ENCODE measurements around the gene MRPL58.
"Not testable (repeated sequence)": the region's sequence is repeated elsewhere in the genome, so short reads cannot be mapped to it uniquely, and the experiment has no call there.

Gene MRPL58

DNA sequence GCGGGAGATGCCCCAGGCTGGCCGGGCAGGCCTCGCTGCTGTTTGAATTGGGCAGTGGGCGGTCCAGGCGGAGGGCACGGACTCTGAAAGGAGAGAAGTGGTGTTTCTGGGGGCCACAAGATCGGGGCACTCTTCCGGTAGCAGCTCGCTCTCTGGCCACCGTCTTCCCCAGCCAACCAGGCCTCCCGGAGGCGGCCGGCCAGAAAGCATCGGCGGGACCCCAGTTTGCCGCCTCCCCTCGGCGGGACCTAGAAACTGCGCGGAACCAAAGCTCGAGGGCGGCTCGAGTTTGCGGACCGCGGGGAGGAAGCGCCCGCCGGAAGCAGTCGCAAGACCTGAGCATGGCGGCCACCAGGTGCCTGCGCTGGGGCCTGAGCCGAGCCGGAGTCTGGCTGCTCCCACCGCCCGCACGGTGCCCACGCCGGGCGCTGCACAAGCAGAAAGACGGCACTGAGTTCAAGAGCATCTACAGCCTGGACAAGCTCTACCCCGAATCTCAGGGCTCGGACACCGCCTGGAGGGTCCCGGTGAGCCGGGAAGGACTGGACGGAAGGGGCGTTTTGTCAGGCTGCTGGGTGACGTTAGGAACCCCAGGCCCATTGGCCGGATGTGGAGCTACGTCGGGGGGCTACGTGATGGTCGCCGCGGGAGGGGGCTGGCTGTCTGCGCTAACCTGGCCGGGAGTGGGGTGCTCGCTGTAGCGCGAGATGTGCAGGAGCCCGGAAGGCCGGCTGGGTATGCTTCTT is at the start of gene MRPL58:
Gene MRPL58, plus strand, starts transcription at position 325 of the 746 bp plus-strand sequence. Its CDS starts 17 bp downstream, at position 342.
- DNase-seq (ENCODE audit: low read depth), result peak; percentile 62

DNA sequence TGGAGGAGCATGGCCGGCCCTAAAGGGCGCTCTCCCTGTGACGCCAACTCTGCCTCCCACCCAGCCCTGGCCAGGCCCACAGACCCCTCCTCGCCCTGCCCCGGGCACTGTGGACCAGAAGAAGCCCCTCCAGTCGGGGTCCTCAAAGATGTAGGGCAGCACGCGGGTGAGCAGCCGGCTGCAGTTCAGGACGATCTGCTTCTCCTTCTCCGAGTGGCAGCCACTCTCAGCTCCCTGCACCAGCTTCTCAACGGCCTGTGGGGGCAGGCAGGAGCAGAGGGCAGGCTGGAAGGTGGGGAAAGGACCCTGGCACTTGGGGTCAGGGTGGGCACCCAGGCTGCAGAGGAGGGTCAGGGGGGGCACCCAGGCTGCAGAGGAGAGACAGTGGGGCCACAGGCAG is 48.8 kb upstream of the MRPL58 start:
- DNase-seq (ENCODE audit: low read depth), result no peak

DNA sequence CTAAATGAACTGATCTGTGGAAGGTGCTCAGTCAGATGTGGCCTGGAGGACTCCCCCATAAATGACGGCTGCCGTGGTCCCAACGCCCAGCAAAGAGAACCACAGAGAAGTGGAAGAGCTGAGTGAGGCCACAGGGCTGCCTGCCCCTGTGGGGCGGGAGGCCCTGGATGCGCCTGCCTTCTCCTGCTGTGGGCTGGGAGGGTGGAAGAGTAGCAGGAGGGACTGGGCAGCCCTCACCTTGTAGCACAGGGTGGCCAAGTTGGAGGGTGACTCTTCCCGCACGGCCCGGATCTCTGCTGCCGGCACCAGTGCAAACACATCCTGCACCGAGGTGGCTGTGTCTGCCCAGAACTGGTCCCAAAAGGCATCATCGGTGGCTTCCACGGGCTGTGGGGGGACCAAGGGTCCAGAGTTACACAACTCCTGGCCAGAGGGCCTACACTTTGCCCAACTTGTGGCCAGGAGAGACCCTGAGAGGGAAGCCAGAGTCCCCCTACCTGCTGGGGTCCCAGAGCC is 48.2 kb upstream of the MRPL58 start:
- no peak for DNase-seq (ENCODE audit: low read depth)

DNA sequence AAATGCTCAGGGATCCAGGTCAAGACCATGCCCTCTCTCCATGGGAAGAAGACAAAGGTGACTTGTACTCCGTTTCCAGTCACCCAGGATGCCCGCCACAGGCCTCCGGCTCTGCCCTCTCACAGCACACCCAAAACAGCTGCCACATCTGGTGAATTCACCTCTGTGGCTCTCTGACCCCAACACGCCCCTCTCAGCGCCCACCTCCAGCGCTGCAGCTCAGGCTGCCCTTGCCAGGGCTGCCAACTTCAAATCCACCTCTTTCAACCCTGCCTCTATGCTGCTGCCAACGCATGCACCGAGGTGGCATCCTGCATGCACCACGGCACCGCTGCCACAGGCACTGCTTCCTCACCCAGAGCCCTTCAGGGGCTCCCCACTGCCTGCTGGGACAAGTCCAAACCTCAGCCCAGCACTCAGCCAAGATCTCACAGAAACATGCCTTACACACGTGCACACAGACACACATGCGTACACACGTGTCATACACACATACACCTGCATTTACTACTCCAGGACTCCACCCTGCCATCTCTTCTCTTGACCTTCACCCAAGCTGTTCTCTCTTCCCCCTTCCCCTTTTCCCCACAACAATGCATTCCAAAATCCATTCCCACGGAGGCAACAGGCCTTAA is 47.4 kb upstream of the MRPL58 start:
- no peak for DNase-seq (ENCODE audit: low read depth)

DNA sequence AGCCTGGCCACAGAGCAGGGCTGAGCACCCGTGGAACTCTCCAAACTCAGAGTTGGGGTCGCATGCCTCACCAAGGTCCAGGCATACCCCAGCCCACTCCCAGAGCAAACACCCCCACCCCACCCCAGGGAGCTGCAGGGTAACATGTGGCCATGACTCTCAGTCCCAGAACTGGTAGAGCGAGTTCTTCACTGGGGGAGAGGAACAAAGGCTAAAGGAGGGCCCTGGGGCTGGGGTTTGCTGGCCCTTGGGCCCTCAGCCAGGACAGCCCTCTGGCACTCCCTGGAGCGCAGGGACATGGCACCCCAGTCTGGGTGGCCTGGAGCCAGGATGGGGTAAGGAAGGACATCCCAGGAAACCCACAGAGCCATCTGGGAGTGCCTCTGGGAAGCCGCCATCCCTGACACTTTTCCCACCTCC is 44.1 kb upstream of the MRPL58 start:
- DNase-seq (ENCODE audit: low read depth), result no peak

DNA sequence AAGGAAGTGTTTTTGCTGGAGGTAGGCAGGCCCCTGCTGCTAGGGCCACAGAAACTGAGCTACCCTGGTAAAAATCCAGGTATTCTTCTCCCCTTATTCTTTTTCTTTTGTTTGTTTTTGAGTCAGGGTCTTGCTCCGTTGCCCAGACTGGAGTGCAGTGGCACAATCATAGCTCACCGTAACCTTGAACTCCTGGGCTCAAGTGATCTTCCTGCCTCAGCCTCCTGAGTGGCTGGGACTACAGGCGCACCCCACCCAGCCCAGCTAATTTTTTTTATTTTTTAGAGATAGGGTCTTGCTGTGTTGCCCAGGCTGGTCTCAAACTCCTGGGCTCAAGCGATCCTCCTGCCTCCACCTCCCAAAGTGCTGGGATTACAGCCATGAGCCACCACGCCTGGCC is 43.0 kb upstream of the MRPL58 start:
- DNase-seq (ENCODE audit: low read depth), result not testable (repeated sequence)

DNA sequence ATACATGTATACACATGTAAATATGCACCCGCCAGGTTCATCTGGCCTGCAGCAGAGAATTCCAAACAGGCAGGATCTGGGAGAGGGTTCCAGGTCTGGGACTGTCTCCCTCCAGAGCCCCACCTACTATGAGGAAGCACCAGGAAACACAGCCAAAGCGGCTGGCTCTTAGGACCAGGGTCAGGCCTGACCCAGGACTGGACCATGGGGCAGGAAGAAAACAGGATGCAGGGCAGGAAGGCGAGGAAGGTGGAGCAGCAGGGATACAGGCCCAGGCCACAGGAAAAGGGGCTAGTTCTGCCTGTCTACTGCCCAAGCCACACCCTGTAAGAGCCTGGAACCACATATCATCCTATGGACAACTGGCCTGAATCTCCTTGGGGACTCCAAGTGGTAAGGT is 42.1 kb upstream of the MRPL58 start:
- DNase-seq (ENCODE audit: low read depth), result no peak

DNA sequence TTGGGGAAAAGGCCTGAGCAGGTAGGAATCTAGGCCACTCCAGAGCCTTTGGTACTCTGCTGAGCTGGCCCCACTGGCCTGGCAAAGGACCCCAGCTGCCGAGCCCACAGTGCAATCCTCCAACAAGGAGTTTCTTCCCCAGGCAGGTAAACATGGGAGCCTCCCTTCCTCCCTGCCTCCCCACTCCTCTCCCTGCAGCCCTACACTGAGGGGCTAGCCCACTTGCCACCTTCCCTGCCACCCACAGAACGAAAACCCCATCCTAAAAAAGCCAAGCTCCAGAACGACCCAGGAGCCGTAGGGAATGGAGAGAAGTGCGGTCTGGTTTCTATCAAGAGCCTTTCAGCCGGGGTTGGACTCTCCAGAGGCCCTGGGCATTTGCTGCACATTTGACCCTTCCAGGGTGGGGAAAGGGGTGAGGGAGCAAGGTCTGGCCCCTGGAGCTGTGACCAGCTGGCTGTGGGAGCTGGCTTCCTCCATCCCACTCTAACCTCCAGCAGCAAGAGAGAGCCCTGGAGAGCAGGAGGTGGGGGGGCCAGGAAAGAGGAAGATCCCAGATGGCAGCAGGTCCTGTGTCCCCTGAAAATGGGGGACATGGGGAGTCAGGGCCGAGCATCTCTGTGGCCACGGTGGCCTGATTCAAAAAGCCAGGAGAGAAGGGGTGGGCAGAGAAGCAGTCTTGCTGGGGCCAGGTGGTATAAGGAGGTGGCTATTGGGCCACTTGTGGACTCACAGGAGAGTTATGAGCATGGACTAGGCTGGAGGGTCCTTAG is 41.2 kb upstream of the MRPL58 start:
- no peak for DNase-seq (ENCODE audit: low read depth)

DNA sequence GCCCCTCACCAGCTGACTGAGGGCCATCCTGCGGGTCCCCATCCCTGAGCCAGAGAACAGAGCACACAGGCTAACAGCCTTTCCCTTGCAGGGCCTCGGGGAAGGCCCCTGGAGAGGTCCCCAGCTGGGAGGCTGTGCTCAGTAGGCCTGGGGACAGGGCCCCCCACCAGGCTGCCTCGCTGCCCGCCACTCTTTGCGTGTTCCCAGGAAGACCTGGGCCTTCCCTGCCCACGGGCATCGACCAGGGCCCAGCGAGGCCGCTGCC is 40.7 kb upstream of the MRPL58 start:
- DNase-seq (ENCODE audit: low read depth), result no peak

DNA sequence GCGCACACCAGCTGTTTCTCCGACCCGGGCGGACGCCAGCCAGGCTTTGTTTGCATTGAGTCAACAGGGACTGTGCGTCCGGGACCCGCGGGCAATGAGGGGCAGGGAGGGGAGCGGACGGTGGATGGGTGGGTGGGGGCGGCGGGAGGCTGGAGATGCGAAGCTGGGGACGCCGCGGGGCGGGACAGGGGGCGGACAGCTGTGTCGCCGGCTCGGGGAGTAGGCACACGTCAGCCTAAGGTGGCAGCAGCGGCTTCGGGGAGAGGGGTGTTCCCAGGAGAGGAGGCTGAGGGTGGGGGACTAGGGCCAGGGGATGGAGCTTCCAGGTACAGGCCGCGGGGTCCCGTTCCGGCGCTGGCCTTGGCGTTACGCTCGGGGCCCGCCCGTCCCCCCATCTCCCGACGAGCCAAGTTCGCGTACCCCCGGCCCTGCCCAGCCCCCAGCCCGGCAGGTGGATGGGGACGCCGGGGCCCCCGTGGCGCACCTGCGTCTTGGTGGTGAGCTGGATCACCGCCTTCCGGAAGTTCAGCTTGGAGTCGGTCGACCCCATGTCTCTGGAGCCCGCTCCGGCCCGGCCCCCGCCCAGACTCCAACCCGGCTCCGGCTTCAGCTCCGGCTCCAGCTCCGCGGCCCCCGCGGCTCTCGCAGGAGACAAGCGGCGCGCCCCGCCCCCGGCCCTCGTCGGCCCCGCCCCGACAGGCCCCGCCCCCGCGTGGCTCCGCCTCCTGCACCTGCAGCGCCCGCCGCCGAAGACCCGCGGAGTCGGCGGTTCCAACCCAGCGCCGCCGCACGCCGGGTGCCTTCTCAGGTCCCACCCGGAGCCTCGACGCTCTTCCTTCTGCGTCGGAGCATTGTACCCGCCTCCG is 40.1 kb upstream of the MRPL58 start, which contains the start of gene HID1:
Gene HID1, minus strand, starts transcription at position 653 of the 866 bp plus-strand sequence. Its CDS starts 103 bp downstream, at position 550.
- peak; percentile 69 for DNase-seq (ENCODE audit: low read depth)

DNA sequence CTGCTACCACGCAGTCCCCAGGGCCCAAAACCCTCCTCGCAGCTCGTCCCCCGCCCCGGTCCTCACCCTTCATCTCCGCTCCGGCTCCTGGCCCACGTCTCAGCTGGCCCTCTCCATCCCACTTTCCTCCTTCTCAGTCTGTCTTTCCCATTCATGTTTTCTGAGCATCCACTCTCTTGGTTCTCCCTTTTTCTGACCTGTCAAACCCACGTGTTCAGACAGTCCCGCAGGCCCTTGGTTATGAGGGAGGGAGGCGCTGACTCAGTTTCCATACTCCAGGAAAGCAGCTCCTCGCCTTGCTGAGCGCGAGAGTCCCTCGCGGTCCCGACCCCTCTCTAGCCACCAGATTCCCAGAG is 39.5 kb upstream of the MRPL58 start:
- no peak for DNase-seq (ENCODE audit: low read depth)

DNA sequence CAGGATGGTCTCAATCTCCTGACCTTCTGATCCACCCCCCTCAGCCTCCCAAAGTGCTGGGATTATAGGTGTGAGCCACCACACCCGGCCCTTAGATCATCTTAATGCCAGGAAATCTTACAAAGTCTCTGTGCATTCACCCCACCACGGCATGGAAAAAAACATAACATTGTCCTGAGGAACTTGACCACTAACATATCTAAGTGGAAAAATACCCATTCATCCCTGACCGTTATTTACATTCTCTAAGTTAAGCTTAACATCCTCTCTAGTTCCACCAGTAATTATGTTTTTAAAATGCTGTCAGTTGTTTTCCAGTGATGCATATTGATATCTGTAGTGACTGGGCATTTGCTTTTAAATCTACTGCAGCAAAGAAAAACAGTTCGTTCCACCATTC is 36.5 kb upstream of the MRPL58 start:
- no peak for DNase-seq (ENCODE audit: low read depth)

DNA sequence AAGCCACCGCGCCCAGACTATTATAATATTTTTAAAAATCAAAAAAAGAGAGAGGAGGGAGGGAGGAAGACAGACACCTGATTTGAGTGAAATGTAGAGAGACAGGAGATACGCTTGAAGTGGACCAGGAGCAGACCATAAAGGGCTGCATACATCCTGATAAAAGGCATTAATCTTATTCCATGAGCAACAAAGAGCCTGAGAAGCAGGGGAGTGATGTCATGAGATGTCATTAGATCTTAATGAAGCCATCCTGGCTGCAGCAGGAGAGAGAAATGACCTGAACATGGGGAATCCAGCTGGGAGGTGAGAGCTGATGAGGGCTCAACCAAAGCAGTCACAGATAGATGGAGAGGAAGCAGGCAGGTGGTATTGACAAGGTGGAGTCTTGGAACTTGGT is 34.7 kb upstream of the MRPL58 start:
- no peak for DNase-seq (ENCODE audit: low read depth)

DNA sequence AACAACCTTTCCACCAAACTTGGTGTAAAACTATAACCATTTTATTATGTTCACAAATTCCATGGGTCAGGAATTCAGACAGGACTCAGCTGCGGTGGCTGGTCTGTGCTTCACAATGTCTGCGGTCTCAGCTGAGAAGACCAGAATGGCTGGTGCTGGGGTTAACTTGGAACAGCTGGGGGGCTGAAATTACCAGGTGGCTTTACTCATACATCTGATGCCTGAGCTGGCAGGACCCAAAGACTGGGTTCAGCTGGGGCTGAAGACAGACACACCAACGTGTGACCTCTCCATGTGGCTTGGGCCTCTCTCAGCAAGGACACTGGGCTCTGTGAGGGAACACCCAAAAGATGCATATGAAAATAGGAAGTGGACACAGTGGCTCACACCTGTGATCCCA is 34.2 kb upstream of the MRPL58 start:
- DNase-seq (ENCODE audit: low read depth), result no peak

DNA sequence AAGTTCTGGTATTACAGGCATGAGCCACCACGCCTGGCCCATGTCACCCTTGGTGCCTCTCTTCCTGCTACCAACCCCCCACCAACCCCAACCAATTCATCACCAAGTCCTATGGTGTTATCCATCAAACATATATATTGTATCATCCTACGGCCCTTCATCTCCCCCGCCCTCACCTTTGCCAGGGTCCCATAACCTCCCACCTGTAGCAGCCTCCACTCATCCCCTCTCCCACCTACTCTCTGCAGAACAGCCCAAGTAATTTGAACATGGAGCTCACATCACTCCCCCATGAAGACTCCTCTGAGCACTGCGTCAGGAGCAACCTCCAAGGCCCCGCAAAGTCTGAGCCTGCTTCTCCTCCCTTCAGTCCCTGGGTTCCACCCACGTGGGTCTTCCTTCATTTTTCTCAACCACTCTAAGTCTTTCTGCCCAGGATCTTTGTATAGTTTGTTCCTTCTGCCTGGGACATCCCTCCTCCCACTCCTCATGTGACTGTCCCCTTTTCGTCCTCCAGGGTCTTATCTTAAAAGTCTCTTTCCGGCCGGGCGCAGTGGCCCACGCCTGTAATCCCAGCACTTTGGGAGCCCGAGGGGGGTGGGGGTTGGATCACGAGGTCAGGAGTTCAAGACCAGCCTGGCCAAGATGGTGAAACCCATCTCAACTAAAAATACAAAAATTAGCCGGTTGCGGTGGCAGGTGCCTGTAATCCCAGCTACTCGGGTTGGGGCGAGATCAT is 32.9 kb upstream of the MRPL58 start:
- no peak for DNase-seq (ENCODE audit: low read depth)

DNA sequence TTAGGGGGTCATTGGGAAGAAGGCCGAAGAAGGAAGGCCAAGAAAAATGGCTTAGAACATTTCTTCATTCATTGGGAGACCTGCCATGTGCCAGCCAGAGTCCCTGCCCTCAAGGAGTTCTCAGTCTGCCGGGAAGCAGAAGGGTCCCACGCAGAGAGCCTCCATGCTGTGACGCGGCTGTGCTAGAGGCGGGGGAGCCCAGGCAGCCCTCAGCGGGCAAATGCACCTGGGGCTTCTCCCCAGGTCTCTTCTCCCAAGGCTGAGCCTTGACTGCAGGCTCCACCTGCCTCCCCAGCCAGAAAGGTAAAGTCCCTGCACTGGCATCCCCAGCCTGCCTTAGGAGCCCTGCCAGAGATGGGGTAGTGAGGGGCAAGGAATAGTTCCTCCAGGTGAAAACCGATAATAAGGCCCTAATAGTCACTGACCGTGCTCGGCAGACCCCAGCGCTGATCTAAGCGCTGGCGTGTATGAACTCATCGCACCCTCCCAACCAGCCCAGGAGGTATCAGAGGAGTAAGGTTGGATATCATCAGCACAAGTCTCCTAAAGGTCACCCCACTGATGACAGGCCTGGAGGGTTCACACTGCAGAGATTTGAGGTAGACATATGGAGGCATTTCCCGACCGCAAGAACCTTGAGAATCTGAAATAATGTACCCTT is 31.0 kb upstream of the MRPL58 start:
- DNase-seq (ENCODE audit: low read depth), result no peak

DNA sequence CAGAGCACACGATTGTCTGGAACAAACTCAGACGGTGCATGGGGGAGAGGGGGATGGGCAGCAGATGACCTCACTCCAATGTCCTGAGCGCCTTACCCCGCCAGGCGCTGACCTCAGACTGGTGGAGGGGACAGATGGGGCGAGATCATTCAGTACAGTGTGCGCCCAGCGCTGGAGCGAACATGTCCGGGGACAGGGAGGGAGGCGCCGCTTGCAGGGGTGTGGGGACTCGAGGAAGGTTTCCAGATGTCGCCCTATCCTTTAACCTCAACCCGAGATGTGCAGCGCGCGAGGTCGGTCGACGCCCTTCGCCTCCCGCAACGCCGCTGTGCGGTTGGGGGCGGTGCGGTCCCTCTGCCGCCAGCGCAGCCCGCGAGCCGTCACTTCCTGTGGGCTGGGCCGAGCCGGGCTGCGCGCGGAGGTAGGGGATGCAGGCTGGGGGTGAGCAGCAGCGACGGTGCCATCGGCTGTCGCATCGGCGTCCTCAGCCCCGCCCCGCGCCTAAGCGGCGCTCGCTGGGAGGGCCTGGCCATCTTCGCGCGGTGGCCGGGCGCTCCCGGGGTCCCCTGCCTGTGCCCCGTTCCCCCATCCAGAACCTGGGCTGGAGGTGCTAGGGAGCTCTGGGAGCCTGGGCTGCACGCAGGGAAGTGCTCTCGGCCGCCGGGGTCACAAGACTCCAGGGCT is 30.3 kb upstream of the MRPL58 start:
- peak; percentile 44 for DNase-seq (ENCODE audit: low read depth)

DNA sequence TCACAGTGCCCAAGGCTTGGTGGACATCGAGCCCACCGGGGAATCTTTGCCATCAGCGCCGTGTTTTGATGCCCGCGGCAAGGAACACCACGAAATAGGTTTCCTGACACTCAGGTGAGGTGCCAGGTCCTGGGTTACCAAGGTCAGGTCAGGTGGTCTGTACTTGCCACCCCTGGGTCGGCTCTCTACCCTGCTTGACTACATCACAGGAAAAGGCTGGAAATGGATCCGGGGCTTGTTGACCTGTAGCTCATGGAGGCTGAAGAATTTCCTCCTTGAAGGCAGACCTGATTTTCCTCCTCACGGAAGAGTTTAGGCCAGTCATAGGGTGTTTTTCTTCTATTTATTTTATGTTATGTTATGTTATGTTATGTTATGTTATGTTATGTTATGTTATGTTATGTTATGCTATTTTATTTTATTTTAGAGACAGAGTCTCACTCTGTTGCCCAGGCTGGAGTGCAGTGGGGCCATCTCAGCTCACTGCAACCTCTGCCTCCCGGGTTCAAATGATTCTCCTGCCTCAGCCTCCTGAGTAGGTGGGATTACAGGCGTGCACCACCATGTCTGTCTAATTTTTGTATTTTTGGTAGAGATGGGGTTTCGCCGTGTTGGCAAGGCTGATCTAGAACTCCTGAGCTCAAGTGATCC is 29.7 kb upstream of the MRPL58 start:
- not testable (repeated sequence) for DNase-seq (ENCODE audit: low read depth)

DNA sequence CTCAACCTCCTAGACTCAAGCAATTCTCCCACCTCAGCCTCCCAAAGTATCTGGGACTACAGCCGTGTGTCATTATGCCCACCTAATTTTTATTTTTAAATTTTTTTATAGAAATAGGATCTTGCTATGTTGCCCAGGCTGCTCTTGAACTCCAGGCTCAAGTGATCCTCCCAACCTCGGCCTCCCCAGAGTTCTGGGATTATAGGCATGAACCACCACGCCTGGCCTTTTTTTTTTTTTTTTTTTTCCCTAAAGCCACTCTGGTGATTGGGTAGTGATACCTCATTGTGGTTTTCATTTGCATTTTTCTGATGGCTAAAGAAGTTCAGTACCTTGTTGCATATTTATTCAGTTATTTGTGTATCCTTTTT is 26.3 kb upstream of the MRPL58 start:
- DNase-seq (ENCODE audit: low read depth), result no peak

DNA sequence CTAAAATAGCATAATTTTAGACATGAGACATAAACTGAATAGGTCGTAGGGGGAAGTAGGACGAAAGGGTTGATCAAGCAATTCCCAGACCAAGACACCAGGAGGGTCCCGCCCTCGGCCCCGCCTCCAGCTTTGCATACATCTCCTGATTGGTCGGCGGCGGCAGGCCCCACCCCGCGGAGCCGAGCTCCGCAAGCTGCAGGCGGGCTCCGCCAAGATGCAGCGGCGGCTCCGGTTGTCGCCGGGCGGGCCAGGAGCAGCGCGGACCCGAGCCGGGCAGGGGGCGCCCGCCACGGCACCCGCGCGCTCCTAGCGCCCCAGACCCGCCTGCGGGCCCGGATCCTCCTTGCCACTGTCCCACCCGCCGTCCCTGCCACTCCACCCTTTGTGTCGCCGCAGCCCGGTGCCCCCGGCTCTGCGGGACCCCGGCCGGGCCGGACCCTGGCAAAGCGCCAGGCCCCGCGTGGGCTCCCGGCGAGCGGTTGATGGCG is 25.0 kb upstream of the MRPL58 start, which contains the start of gene CDR2L:
Gene CDR2L, plus strand, starts transcription at position 215 of the 491 bp plus-strand sequence. CDS start 412 bp downstream, outside the sequence.
- DNase-seq (ENCODE audit: low read depth), result peak; percentile 88

Measured in stimulated activated CD8-positive, alpha-beta memory T cell treated with anti-CD3 and anti-CD28 coated beads, Interleukin-15, amount 100 ng/mL, for 1 hour (primary cell).